HUES48 (cell line): ENCODE measurements around the gene PPP1R12B.
"Not testable (repeated sequence)": the region's sequence is repeated elsewhere in the genome, so short reads cannot be mapped to it uniquely, and the experiment has no call there.

Source experiments
- H3K27ac ChIP-seq: one replicate; pipeline ENCODE4 v1.7.0; 2013; ENCODE audit warnings: low read depth, low read length, inconsistent platforms
- H3K27me3 ChIP-seq: 2 replicates; pipeline ENCODE4 v1.6.1; 2013; ENCODE audit warnings: mild to moderate bottlenecking, low read length; ENCODE audit not compliant: control insufficient read depth, insufficient read depth
- H3K36me3 ChIP-seq: 2 replicates; pipeline ENCODE4 v1.6.1; 2013; ENCODE audit warnings: low read length; ENCODE audit not compliant: control insufficient read depth, insufficient read depth
- H3K4me1 ChIP-seq: 2 replicates; pipeline ENCODE4 v1.6.1; 2013; ENCODE audit warnings: mild to moderate bottlenecking, low read length; ENCODE audit not compliant: control insufficient read depth, insufficient read depth
- H3K4me3 ChIP-seq: 2 replicates; pipeline ENCODE4 v1.5.1; 2013; ENCODE audit warnings: mild to moderate bottlenecking, low read depth, low read length
- H3K9ac ChIP-seq: 2 replicates; pipeline ENCODE4 v1.6.1; 2013; ENCODE audit warnings: mild to moderate bottlenecking, low read depth, low read length, moderate library complexity
- H3K9me3 ChIP-seq: 2 replicates; pipeline ENCODE4 v1.6.1; 2013; ENCODE audit warnings: low read length; ENCODE audit not compliant: control insufficient read depth, insufficient read depth

Gene PPP1R12B

GRCh38 chr1:202456372-202457169, 108.1 kb downstream of the PPP1R12B start:
- H3K4me1 ChIP-seq, result peaks cover 11% of the 10 kb centered on the region; the same call in 1 of the 2 replicates
- not testable (repeated sequence) for H3K9me3 ChIP-seq, H3K27ac ChIP-seq, H3K27me3 ChIP-seq, H3K36me3 ChIP-seq, H3K9ac ChIP-seq, H3K4me3 ChIP-seq

DNA sequence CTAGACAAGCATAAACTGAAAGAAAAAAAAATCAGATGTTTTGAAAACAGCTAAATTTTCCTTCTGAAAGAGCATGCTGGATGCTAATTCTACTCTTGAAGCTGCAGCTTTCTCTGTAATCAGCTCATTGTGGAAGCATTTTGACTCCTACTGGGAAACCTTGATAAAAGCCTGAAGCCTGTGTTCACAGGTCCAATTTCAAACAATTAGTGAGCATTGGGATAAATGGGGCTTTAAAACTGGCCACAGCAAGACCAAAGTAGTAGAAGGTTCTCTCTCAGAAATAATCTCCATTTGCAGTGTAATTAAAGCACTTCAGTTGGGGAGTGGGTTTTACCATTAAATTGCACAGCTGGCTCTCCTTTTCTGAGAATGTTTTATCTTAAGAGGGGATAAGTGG, 110.2 kb downstream of the PPP1R12B start:
- not testable (repeated sequence) for H3K9me3 ChIP-seq, H3K27me3 ChIP-seq, H3K4me3 ChIP-seq, H3K9ac ChIP-seq, H3K36me3 ChIP-seq
- H3K4me1 ChIP-seq, result peaks cover 22% of the 10 kb centered on the region
- H3K27ac ChIP-seq, result peak overlapping the region; percentile 57

- not testable (repeated sequence) for H3K4me3 ChIP-seq, H3K36me3 ChIP-seq, H3K9ac ChIP-seq, H3K27ac ChIP-seq, H3K27me3 ChIP-seq, H3K9me3 ChIP-seq
- H3K4me1 ChIP-seq, result peaks cover 22% of the 10 kb centered on the region
Observed at GRCh38 chr1:202459470-202460142, 111.1 kb downstream of the PPP1R12B start.

DNA sequence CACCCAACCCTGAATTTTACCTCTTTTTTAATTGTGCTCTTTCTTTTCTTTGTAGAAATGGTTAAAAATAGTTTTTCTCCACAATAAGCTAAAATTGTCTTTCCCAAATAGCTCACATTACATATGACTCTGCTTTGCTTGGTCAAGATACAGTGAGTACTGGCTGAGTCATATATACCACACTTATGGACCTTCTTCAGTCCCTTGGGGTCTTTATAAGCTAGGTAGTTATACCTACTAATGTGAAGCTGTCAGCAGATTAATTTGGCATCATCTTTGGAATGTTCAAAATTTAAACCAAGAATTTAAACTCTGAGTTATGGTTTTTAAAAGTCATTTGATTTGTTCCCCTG, 111.6 kb downstream of the PPP1R12B start:
- not testable (repeated sequence) for H3K27me3 ChIP-seq, H3K9ac ChIP-seq, H3K9me3 ChIP-seq, H3K36me3 ChIP-seq, H3K4me3 ChIP-seq, H3K27ac ChIP-seq
- peaks cover 22% of the 10 kb centered on the region for H3K4me1 ChIP-seq

DNA sequence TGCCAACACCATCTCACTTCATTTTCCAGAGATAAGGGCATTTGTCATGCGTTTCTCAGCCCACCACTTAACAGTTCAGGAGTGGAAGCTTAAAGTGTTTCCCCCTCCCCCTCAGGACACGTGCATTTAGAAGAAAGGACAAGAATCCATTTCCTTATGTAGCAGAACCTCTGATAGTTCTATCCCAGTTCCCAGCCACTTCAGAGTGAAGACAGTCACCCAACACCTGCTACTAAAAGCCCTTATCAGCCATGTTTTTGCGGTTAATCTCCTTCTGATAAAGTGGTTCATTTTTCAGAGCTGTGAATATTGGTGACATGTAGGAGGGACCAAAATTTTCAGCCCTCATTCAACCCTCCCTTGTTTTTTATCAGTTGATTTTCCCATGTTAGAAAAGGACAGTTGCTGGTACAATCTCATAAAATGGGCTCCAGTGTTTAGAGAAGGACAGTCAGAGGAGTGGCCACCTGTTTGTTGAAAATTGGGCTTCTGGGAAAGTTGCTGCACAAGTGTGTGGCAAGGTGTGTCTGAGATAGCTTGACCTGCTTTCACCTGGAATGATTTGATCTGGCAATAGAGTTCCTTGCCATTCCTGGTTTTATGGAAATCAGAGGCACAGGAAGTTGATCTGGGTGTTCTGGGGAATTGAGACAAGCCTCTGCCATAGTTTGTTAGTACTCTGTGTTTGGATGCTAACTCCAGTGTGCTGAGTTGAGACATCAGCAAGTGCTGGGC, 114.0 kb downstream of the PPP1R12B start:
- H3K27me3 ChIP-seq, result no peaks in the 10 kb centered on the region
- H3K9me3 ChIP-seq, result no peaks in the 10 kb centered on the region
- no peaks in the 10 kb centered on the region for H3K36me3 ChIP-seq
- no peak overlapping the region for H3K9ac ChIP-seq
- H3K4me3 ChIP-seq, result no peak overlapping the region
- H3K27ac ChIP-seq, result no peak overlapping the region
- peaks cover 32% of the 10 kb centered on the region for H3K4me1 ChIP-seq

GRCh38 chr1:202464153-202464742, 115.7 kb downstream of the PPP1R12B start:
- H3K4me1 ChIP-seq, result peaks cover 23% of the 10 kb centered on the region
- H3K9me3 ChIP-seq, H3K36me3 ChIP-seq, H3K4me3 ChIP-seq, H3K27me3 ChIP-seq, H3K9ac ChIP-seq, H3K27ac ChIP-seq: not testable (repeated sequence)

GRCh38 chr1:202465644-202466270, 117.3 kb downstream of the PPP1R12B start:
- not testable (repeated sequence) for H3K27ac ChIP-seq, H3K27me3 ChIP-seq

GRCh38 chr1:202466339-202466738, 117.8 kb downstream of the PPP1R12B start:
- not testable (repeated sequence) for H3K9ac ChIP-seq, H3K4me3 ChIP-seq, H3K36me3 ChIP-seq, H3K9me3 ChIP-seq, H3K27ac ChIP-seq, H3K27me3 ChIP-seq
- H3K4me1 ChIP-seq, result peaks cover 22% of the 10 kb centered on the region

More at GRCh38 chr1:202465644-202466270, 117.3 kb downstream of the PPP1R12B start:
- H3K36me3 ChIP-seq, H3K9ac ChIP-seq, H3K4me3 ChIP-seq, H3K9me3 ChIP-seq: not testable (repeated sequence)
- peaks cover 22% of the 10 kb centered on the region for H3K4me1 ChIP-seq

- not testable (repeated sequence) for H3K9ac ChIP-seq, H3K9me3 ChIP-seq, H3K36me3 ChIP-seq, H3K27me3 ChIP-seq, H3K27ac ChIP-seq, H3K4me3 ChIP-seq
- peaks cover 14% of the 10 kb centered on the region for H3K4me1 ChIP-seq
Observed at GRCh38 chr1:202467381-202467780, 118.9 kb downstream of the PPP1R12B start.

GRCh38 chr1:202468695-202469094, 120.2 kb downstream of the PPP1R12B start:
- H3K36me3 ChIP-seq, H3K27ac ChIP-seq, H3K9ac ChIP-seq, H3K9me3 ChIP-seq, H3K27me3 ChIP-seq, H3K4me3 ChIP-seq: not testable (repeated sequence)
- H3K4me1 ChIP-seq, result peaks cover 10% of the 10 kb centered on the region
